Measurements from ENCODE around the gene PICALM.
A peak's percentile ranks its signal among the peaks of the same experiment; 100 is the strongest.

GRCh38 chr11:86002431-86002830 lies 66.5 kb downstream of the PICALM start:
- TF ChIP-seq RAD21 (IDR thresholded peaks at IDR 0.05; ENCODE audit: low read length) (no peak), CTCF (conservative IDR thresholded peaks at IDR 0.05; ENCODE audit: low read depth, low read length) (no peak), USF2 (IDR thresholded peaks at IDR 0.05; ENCODE audit: low read depth, low read length) (no peak), SMC3 (IDR thresholded peaks at IDR 0.05; ENCODE audit: low read depth, low read length) (no peak), POLR2A (IDR thresholded peaks at IDR 0.05; ENCODE audit: low read depth, low read length) (no peak), CEBPB (IDR thresholded peaks at IDR 0.05; ENCODE audit: low read depth, low read length) (0 out of 2 replicates have a peak, but pooled peaks have one; percentile 32), CHD1 (IDR thresholded peaks at IDR 0.05; ENCODE audit: low read depth, low read length) (no peak), NFE2L2 (IDR thresholded peaks at IDR 0.05; ENCODE audit: low read depth, low read length) (no peak), RCOR1 (IDR thresholded peaks at IDR 0.05; ENCODE audit: insufficient replicate concordance, low read length) (no peak), RFX5 (IDR thresholded peaks at IDR 0.05; ENCODE audit: low read depth, low read length) (no peak), MAZ (IDR thresholded peaks at IDR 0.05; ENCODE audit: borderline replicate concordance, low read depth, low read length) (no peak), FOS (IDR thresholded peaks at IDR 0.05; ENCODE audit: low read depth, low read length) (no peak), BHLHE40 (IDR thresholded peaks at IDR 0.05; ENCODE audit: low read depth, low read length) (no peak), MXI1 (IDR thresholded peaks at IDR 0.05; ENCODE audit: borderline replicate concordance, low read depth, low read length) (no peak)

All from IMR-90 (cell line).